Kidney (tissue), 14 donors: Measurements from ENCODE around the gene COL11A2. TPM values are rescaled to one million over a fixed set of nuclear protein-coding genes. Genes with fewer than 3 reads are reported as not detected.

Experiments used
- DNase-seq, 5 donors: peaks; one replicate each; pipeline ENCODE4 v3.0.0-alpha.2; 2013 to 2020
- FAIRE-seq: peaks from 2 replicates; lab custom pipeline; 2012; peaks lifted over from hg19 to GRCh38; lab: Jason Lieb, UNC
- H3K27ac ChIP-seq, 2 donors: one replicate each; pipeline ENCODE4 v1.7.0; 2013; ENCODE audit warnings: low read depth in 2 of 2, low read length in 2 of 2, inconsistent platforms in 1 of 2
- H3K27me3 ChIP-seq: one replicate; pipeline ENCODE4 v1.7.1; 2013; ENCODE audit warnings: low read length, inconsistent platforms; ENCODE audit not compliant: control insufficient read depth, insufficient read depth
- H3K36me3 ChIP-seq, 3 donors: one replicate each; pipeline versions ENCODE4 v1.7.0 to v1.7.1; 2013; ENCODE audit warnings: low read length in 3 of 3, control low read depth in 1 of 3, inconsistent platforms in 1 of 3; ENCODE audit not compliant: insufficient read depth in 3 of 3, control insufficient read depth in 2 of 3
- H3K4me1 ChIP-seq, 3 donors: one replicate each; pipeline versions ENCODE4 v1.7.0 to v1.7.1; 2013; ENCODE audit warnings: low read length in 3 of 3, inconsistent platforms in 1 of 3, low read depth in 1 of 3; ENCODE audit not compliant: control insufficient read depth in 2 of 3, insufficient read depth in 2 of 3
- H3K4me3 ChIP-seq, 3 donors: one replicate each; pipeline versions ENCODE4 v1.7.0 to v1.8.1; 2013; ENCODE audit warnings: low read length in 3 of 3, control low read depth in 1 of 3, inconsistent platforms in 1 of 3
- H3K9ac ChIP-seq, 3 donors: one replicate each; pipeline versions ENCODE4 v1.7.0 to v1.7.1; 2013; ENCODE audit warnings: low read length in 3 of 3, control low read depth in 1 of 3, inconsistent platforms in 1 of 3
- H3K9me3 ChIP-seq, 3 donors: one replicate each; pipeline versions ENCODE4 v1.7.0 to v1.7.1; 2013; ENCODE audit warnings: low read length in 3 of 3, control low read depth in 1 of 3, inconsistent platforms in 1 of 3; ENCODE audit not compliant: control insufficient read depth in 2 of 3, insufficient read depth in 1 of 3
- intact Hi-C: fragments of 100-400 bp; cut with DNase I; formaldehyde crosslinking; loops from one replicate; pipeline ENCODE4 v1.11.1; 2022
- polyA plus RNA-seq: library from polyadenylated mRNA; stranded (reverse); fragments of 350-450 nt; fragmentation: Illumina TruSeq; extraction: RNeasy Lipid Tissue Mini Kit (QIAGEN cat#74804); gene quantifications from one replicate; pipeline ENCODE4 v1.2.3, GENCODE V29; 2014; ENCODE audit warnings: low read depth, low replicate concordance; ENCODE audit not compliant: insufficient read depth
- total RNA-seq: library from RNA; stranded (reverse); fragmentation: NEBNext Ultra II Directional; extraction: Animal tissue kit (Norgen Biotek cat#: 25700); gene quantifications from one replicate; pipeline ENCODE4 v1.2.1, GENCODE V29; 2021
- TF ChIP-seq, protein P1 (sequence below): IDR thresholded peaks from 3 replicates; pipeline ENCODE4 v1.5.1; 2012; ENCODE audit warnings: mild to moderate bottlenecking, moderate library complexity, borderline replicate concordance; ENCODE audit not compliant: insufficient read depth; ENCODE audit errors: extremely low read depth
- donor health status: control.
- donor health status: control.
- donor health status: control.
- donor health status: control.
- donor health status: control.
- donor health status: DM: yes; HTN: yes; CAD: no.
- donor health status: Normal renal cell carcinoma (clear cell type).

COL11A2 gene
- total and polyA plus RNA-seq, 2 donors from 2014 or later = 0.85 to 2.3 TPM

DNA sequence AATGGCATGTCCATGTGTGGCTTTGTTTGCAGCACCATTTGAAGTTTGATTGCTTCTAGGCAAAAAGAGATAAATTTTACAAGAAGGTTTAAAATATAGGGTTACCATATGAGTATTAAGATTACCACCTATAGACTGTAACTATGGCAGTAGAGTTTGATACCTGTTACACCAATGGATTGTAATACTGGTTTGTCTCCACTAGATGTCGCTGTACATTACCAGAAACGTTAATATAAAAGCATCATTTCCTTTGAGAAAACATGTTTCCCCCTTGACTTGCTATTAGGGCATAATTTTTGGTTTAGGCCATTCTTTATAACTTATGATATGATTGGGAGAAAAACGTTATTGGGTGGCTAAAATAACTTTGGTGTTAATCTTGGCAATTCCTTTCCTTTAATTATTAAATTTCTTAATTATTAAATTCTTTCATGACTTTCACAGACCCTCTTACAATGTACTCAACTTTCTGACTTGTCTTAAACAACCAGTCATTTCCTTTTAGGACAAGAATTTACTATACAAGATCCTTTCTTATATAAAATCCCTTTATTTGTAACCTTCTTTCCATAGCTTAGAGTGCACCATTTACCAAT, 73.6 kb downstream of the COL11A2 start:
- TF ChIP-seq, protein P1, sequence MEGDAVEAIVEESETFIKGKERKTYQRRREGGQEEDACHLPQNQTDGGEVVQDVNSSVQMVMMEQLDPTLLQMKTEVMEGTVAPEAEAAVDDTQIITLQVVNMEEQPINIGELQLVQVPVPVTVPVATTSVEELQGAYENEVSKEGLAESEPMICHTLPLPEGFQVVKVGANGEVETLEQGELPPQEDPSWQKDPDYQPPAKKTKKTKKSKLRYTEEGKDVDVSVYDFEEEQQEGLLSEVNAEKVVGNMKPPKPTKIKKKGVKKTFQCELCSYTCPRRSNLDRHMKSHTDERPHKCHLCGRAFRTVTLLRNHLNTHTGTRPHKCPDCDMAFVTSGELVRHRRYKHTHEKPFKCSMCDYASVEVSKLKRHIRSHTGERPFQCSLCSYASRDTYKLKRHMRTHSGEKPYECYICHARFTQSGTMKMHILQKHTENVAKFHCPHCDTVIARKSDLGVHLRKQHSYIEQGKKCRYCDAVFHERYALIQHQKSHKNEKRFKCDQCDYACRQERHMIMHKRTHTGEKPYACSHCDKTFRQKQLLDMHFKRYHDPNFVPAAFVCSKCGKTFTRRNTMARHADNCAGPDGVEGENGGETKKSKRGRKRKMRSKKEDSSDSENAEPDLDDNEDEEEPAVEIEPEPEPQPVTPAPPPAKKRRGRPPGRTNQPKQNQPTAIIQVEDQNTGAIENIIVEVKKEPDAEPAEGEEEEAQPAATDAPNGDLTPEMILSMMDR = peak; percentile 74
- peaks cover 3% of the 10 kb centered on the region for H3K27me3 ChIP-seq
- H3K9ac ChIP-seq = no peak overlapping the region
- H3K27ac ChIP-seq = no peak overlapping the region
- no peaks in the 10 kb centered on the region for H3K36me3 ChIP-seq
- H3K4me3 ChIP-seq = no peak overlapping the region
- intact Hi-C loops = no loop called here
- peaks cover 0 to 4% (median 0%) of the 10 kb centered on the region in 3 donors for H3K9me3 ChIP-seq
- DNase-seq (peak in 2 of 5 donors; percentile 69 to 74), FAIRE-seq (peak; percentile 96)
- no peaks in the 10 kb centered on the region for H3K4me1 ChIP-seq

DNA sequence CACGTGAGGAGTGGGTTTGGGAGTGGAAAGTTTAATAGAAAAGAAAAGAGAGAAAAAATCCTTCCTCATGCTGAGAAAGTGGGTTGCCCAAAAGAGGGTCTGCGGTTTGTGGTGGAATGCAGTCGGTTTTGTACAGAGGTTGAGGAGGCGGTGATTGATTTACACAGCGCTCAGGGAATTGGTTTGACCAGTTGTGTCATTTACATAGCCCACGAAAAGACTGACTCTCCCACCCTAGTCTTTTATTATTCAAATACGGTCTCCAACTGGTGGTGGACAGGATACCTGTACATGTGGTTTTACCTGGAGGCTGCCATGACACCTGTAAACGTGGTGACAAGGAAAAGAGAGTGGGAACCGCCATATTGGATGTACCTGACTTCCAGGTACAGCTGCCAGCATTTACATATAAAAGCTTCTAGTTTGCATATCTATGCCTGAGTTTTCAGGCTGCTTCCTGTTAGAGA, 74.4 kb downstream of the COL11A2 start:
- Histone ChIP-seq H3K4me1 (no peaks in the 10 kb centered on the region), H3K9ac (no peak overlapping the region), H3K4me3 (no peak overlapping the region), H3K9me3 (no peaks in the 10 kb centered on the region), H3K27ac (no peak overlapping the region), H3K36me3 (no peaks in the 10 kb centered on the region), H3K27me3 (peaks cover 3% of the 10 kb centered on the region)
- no peak for DNase-seq
- TF ChIP-seq, protein P1 = no peak
- intact Hi-C loops = no loop called here
- no peak for FAIRE-seq

DNA sequence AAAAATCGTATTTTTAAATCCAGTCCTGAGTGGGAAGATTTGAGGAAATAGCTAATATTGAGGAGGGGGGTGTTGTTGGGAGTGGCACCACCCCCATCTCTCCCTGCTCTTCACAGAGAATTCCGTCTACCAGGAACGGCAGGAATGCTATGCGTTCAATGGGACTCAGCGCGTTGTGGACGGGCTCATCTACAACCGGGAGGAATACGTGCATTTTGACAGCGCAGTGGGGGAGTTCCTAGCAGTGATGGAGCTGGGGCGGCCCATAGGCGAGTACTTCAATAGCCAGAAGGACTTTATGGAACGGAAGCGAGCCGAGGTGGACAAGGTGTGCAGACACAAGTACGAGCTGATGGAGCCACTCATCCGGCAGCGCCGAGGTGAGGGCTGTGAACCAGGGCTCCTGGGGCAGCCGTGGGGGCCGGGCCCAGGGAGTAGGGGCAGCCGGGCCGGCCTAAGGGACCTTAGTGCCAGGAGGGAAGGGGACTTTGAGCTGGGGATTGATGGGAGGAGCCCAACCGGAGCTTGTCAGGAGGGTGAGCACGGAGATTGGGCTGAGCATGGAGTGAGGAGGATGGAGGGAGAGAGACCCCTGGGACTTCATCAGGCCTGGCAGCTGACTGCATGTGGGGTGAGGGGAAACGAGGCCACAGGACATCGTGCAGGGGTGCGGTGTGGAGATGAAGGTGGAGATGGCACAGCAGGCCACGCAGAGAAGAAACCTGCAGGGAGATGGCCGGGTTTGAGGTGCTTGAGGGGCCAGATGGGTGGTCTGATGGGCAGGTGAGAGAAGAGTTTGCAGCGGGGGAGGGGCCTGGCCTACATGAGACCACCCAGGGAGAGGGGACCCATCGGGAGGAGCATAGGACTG, 75.2 kb downstream of the COL11A2 start:
- TF ChIP-seq, protein P1 = no peak

More for the DNA sequence above, 75.2 kb downstream of the COL11A2 start:
- intact Hi-C loops = no loop called here
- H3K4me1 ChIP-seq = no peaks in the 10 kb centered on the region
- no peaks in the 10 kb centered on the region for H3K9me3 ChIP-seq
- no peak overlapping the region for H3K4me3 ChIP-seq
- FAIRE-seq (no peak), DNase-seq (peak in 4 of 5 donors; percentile 35 to 51 (median 48))
- H3K27ac ChIP-seq = no peak overlapping the region
- no peaks in the 10 kb centered on the region for H3K36me3 ChIP-seq
- no peak overlapping the region for H3K9ac ChIP-seq
- peaks cover 3% of the 10 kb centered on the region for H3K27me3 ChIP-seq
